NCI-H748 (cell line): ENCODE results near the gene GNG11.
"Not testable (repeated sequence)": the region's sequence is repeated elsewhere in the genome, so short reads cannot be mapped to it uniquely, and the experiment has no call there.

Source experiments
- DNase-seq: peaks from one replicate; lab custom pipeline; 2025; ENCODE audit not compliant: unreplicated experiment; lab: John Stamatoyannopoulos, UW

The GNG11 gene

DNA sequence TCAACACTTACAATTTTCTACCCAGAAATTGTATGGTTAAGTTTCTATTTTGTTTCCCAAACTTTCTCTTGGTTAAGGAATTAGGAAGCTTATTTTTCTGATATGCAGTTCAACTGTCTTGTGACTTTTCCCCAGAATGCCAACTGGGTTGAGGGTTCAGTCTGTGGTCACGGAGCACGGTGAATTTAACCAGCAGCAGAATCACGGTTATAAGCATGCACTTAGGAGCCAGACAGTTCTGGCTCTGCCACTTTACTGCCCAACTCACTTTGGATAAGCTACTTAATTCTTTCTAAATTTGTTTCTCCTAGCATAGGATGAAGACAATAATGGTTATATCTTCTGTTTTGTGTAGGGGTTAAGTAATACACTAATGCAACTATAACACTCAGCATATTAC is 10.3 kb upstream of the GNG11 start:
- DNase-seq, result not testable (repeated sequence)

DNA sequence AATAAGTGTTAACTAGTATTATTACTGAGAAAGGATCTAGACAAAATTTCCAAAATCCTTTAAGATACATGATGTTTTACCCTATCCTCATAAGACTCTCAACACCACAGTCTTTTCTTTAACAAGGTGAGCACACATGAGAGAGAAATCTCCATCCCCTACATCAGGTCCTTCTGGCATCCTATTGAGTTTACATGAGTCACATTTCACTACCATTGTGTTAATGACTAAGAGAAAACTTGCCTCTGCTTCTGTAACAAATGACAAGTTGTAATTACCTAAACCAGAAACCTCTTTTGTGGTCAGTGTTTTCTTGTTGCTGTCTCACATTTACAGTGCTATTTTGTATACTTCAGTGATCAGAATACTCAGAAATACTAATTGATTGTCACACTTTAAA is 9.9 kb upstream of the GNG11 start:
- DNase-seq, result not testable (repeated sequence)

DNA sequence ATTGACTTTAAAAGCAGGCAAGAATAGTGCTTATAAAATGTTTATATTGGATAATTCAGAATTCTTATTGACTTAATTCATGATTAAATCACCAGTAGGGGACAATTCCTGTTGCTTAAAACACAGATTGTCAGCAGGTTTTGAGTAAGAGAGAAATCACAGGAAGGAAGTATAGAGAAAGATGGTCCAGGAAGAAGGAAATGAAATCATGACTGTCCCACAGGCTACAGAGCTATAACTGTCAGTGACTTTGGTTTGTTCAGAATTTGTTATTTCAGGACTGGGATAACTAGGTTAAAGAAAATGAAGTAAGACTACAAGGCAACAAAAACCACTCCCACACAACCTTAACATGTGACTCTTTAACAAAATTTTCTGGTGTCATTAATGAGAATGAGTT is 8.3 kb upstream of the GNG11 start:
- no peak for DNase-seq

DNA sequence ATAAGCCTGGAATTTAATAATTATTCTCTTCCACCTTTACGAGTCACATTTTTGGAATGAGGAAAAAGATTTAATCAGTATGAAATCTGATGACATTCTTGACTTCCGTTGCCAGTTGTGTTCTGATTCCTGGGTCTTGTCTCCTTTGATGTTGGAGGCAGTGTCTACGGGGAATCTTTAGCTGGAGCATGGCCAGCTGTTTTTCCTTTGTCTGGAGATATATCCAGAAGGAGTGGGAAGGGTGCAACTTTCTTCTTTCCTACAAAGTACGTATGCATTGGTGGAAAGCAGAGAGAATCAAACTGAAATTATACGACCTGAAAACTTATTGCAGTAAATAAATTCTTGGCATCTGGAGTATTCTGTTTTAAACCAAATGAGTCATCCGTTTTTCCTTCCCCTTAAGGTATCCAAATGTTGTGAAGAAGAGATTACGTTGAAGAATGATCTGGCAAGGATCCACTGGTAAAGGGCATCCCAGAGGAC is 6.9 kb upstream of the GNG11 start:
- no peak for DNase-seq

DNA sequence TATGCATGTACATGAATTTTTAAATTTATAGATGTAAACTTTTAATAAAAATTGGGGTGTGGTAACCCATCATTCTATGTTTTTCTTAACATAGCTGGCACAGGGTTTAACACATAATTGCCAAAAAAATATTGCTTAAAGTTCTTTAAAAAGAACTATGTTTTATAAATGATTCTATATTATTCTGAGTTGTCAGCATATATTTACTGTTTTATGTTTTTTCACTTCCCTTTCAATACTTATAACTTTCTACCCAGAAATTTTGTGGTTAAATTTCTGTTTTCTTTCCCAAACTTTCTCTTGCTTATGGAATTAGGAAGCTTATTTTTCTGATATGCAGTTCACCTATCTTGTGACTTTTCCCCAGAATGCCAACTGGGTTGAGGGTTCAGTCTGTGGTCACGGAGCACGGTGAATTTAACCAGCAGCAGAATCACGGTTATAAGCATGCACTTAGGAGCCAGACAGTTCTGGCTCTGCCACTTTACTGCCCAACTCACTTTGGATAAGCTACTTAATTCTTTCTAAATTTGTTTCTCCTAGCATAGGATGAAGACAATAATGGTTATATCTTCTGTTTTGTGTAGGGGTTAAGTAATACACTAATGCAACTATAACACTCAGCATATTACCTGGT is 6.2 kb upstream of the GNG11 start:
- DNase-seq, result not testable (repeated sequence)

DNA sequence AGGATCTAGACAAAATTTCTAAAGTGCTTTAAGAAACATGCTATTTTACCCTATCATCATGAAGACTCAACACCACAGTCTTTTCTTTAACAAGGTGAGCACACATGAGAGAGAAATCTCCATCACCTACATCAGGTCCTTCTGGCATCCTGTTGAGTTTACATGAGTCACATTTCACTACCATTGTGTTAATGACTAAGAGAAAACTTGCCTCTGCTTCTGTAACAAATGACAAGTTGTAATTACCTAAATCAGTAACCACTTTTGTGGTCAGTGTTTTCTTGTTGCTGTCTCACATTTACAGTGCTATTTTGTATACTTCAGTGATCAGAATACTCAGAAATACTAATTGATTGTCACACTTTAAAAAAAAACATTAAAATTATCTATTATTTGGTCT is 5.6 kb upstream of the GNG11 start:
- DNase-seq, result not testable (repeated sequence)

DNA sequence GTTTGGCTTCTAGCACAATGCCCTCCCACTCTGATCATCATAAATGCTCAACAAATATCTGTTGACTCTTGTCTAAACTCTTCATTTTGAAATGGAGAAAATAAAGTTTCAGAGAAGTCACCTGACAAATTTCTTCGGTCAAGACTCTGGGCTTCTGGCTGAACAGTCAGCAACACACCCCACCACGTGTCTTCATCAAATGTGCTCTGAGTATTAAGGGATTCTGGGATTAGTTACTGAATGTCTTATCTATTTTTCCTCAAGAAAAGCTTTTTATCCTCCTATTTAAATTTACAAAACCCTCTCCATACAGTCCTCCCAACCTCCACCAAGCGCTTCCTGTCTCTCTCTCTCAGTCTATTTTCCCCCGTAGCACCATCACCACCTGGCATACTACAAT is 5.2 kb upstream of the GNG11 start:
- not testable (repeated sequence) for DNase-seq

DNA sequence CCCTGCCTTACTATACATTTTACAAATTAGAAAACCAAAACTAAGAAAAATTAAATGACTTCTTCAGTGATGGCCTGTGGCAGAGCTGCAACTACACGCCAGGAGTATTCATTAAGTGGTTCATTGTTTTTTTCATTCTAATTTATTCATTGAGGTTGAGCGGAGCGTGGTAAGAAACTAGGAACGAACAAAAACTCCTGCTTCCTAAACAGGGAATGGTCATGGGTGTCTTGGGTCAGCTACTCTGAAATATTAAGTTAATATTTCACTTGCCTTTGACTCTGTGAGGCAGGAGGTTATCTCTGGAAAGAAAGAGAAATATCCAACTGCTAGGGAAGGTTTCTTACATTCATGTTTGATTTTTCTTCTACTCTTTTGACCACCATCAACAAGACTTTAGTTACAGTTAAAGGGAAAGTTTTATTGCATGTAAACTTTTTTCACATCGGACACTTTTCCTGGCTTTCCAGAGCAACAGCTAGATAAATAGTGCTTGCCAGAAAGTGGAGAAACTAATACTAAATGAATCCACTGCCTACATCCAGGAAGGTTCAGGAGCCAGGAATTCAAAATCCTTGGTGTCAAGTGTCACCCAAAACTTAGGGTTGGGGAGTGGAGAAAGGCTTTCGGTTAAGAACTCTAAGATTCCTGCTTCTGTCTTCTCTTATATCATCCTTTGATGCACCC is 896 bp upstream of the GNG11 start:
- DNase-seq, result no peak

DNA sequence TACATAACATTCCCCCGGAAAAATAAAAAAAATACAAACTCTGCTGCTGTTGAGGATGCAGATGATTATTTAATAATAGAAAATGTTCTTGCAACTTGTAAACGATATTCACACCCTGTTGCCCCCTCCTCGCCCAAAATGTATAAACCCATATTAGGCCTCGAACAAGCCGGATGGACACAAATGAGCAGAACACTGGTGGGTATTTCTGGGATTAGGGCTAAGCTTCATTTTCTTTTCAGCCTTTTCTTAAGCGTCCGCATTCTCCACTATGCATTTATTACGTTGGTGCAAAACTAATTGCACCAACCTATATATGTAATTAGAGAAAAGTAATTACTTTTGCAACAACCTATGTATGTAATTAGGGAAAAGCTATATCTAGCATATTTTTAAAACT is 349 bp upstream of the GNG11 start:
- no peak for DNase-seq

DNA sequence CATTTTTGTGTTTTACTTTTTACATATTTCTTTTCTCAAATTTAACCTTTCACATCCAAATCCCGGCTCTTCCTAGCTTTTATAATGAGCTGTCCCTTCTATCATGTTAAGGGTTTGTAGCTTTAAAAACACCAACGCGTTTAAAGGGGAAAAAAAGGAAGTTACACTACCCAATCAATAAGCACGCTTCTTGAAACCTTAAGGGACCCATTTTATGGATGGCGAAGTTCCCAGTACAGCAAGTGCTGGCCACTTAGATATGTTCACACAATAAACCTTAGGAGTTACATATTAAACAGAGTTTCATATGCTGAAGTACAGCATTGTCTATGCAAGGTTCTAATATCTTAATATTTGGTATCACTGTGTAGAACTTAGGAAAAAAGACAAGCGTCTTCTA is 1.8 kb downstream of the GNG11 start:
- DNase-seq, result no peak

DNA sequence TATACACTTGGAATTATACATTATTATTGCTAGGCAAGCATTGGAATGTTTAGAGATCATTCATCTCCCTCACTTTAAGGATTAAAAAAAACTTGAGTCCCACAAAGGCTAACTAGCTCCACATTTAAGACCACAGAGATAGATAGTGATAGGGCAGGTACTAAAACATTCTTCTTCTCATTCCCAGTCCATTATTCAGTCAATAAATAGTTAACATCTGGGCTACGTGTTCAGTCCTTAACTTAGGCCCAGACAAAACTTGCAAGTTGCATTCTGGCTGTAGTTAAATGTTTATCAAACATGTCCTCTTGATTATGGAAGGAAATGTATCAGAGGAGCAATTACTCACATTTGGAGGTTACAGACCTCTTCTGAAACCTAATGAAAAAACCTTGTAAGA is 2.4 kb downstream of the GNG11 start:
- no peak for DNase-seq

DNA sequence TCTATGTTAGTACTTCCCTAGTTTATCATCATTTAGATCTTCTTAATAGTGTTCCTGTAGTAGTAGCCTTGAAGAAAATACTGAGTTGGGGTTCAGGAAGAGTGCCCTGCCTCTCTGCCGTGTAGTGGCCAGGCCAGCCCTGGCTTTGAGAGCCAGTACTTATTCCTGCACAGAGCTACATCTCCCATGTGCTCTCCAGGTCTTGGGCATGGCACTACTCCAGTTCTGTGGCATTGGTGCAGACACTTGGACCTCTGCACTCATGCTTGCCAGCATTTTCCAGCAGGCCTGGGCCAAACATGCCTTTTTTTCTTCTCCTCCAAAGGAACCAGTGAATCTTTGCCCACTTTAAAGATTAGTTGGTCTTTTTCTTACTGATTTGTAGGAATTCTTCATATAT is 5.3 kb downstream of the GNG11 start:
- DNase-seq, result no peak

DNA sequence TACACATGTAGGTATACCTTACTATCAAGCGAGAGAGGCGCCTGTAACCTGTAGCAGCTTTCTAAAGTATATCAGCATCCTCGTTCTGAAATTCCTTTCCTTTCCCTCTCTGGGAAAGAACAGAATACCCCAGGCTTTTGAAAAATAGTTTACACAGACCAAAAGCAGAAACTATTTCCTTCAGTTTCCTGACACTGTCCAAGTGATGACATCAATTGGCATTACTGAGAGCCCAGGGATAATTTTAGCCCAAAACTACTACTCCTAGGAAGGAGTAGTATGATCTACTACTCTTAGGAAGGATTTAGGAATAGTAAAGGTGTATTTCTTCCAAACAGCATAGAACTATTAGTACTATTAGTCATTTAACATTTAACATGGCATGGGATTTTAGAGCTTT is 6.0 kb downstream of the GNG11 start:
- no peak for DNase-seq

DNA sequence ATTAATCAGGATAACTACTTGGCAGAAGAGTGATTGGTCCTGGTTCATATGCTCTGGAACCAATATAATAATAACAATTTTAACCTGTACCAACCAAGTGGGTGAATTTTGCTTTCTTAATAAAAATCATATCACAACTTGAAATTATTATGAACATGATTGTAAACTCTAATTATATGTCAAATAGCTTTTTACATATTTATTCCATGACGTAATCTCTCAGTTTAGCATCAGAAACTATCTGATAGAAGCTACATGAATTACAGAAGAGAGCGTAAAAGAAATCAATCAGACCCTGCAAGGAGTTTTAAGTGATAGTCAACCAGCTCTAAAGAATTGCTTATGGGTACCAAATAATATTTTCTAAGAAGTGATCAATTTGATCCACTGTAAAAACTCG is 10.1 kb downstream of the GNG11 start:
- no peak for DNase-seq

DNA sequence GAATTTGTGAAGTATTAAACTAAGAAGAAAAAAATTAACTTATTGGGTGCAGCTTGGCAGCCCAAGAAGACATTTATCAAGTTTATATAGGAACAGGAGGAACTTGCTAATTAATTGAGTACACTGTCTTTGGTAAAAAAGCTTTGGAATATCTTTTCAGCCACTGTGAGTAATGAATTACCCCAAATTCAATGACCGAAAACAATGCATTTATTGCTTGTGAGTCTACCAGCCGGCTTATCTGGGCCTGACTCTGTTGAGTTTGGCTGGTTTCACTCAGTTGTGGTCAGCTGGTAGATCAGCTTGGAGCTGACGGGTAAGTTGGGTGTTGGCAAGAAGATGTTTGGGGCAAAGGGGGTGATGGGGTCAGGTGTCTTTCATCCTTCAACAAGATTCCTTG is 11.6 kb downstream of the GNG11 start:
- no peak for DNase-seq

DNA sequence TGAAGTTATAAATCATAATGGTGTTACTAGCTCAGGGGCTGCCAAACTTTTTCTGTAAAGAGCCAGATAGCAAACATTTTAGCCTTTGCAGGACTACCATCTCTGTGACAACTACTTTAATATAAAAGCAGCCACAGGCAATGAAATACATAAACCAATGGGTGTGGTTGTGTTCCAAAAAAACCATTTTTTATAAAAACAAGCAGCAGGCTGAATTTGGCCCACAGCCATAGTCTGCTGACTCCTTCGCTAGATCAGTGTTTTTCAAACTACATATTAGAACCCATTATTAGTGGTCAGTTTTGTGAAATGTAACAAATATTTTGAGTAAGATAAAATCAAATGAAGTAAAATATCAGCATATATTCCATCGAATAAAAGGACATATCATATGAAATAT is 13.6 kb downstream of the GNG11 start:
- no peak for DNase-seq

DNA sequence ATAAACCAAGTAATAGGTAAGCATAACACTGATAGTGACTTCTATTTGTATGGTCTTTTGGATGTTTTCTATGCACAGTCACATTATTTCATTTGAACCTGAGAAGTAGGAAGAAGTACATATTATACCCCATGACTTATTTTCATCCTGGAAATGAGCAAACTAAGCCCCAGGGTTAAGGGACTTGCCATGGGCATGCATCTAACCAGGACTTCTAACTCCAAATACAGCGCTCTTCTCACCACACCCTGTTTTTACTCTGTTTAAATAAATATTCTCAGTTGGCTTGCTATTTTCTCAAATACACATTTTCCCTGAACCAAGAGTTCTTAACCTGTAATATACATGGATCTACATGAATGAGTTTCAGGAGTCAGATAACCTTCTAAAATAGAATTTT is 16.3 kb downstream of the GNG11 start:
- no peak for DNase-seq

DNA sequence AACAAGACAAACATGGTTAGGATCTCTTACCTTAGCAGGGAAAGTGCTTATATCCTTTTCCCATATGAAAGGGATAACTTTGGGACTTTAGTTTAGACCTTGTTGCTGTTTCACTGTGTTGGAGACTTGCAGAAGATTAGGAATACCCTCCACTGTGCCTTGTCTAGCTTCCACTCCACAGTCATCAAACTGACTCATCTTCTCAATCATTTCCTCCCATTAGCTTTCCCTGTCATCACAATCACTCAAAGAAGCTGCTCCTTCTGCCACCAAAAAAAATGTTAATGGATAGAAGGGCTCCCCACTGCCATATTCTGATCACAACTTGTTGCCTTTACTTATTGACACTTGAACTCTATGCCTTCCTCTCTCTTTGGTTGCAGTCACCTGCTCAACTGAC is 16.8 kb downstream of the GNG11 start:
- DNase-seq, result no peak

DNA sequence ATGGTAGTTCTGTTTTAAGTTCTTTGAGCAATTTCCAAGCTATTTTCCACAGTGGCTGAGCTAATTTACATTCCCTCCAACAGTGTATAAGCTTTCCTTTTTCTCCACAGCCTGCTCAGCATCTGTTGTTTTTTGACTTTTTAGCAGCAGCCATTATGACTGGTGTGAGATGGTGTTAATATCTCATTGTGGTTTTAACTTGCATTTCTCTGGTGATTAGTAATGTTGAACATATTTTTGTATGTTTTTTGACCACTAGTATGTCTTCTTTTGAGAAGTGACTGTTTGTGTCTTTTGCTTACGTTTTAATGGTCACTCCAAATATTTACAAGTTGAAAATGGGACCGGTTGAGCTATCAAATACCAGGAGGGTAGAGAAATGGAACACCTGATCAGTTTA is 20.4 kb downstream of the GNG11 start:
- DNase-seq, result no peak

DNA sequence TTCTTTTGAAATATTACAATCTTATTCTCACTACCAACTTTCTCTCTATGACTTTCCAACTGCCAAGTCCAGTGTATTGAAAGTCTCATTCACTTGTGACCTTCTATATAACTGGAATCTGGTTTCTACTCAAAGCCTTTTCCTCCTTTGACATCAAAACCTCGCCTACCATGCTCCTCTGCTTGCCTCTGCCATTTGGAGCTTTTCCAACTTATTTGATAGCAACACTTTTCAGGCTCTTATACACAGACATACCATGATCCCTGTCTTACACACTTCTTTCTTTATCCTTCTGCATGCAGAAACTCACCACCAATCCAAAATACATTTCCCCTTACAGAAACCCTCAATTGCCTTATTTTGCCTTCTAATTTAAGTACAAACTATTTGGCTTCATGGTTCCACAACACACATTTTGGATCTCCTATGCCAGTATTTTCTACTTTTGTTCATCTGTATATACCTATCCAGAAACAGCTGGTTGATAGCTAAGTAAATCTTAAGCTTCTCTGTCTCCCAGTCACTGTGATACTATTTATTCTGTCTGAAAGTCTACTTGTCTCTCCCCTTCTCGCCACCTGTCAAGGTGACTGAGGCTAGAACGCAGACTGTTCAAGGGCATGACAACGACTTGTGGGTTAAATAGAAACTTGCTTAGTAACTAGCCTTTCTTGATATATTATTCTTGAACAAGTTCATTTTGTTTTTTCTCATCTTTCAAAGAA is 22.4 kb downstream of the GNG11 start:
- no peak for DNase-seq

DNA sequence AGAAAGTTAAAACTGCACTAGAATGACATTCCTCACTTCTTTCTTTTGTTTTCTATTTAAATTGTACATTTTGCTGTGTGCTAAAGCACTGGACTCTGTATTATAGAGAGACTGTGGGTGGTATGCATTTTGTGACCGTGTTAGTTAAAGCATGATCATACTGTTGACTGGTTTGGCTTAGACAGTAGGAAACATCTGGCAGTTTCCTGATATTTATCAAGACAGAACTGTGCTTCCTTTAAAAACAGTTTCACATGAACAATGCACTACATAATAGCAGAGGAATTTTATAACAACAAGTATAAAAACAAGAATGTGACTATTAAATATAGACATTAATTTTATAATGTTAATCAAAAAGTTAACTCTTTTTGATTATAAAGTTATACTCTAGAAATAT is 23.1 kb downstream of the GNG11 start:
- DNase-seq, result no peak

DNA sequence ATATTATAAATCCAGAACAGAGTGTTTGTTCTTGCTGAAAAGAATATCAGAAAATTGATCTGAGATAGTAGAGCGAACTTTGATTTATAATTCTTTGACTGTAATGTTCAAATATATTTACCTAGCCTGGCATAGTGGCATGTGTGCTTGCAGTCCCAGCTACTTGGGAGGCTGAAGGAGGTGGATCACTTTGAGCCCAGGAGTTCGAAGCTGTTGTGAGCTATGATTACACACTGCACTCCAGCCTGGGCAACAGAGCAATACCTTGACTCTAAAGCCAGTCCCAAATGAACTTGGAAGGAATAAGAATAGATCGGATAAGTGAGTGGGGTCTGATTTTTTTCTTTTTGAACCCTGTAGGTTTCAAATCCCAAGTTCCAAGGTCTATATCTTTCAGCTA is 23.5 kb downstream of the GNG11 start:
- DNase-seq, result no peak
